Nephron (organoid): ENCODE data around the gene DNAJB4.
A peak's percentile ranks its signal among the peaks of the same experiment; 100 is the strongest.

Experiments used
- H3K27ac Mint-ChIP-seq, 3 experiments: 2 replicates each; pipeline ENCODE4 v1.8.0; 2020; ENCODE audit warnings: mixed read lengths in 3 of 3, mild to moderate bottlenecking in 2 of 3, moderate library complexity in 1 of 3
- H3K27me3 Mint-ChIP-seq: 2 replicates; pipeline ENCODE4 v1.8.0; 2021; ENCODE audit warnings: low read depth, mild to moderate bottlenecking, moderate library complexity, mixed read lengths
- H3K36me3 Mint-ChIP-seq: 2 replicates; pipeline ENCODE4 v1.8.0; 2020; ENCODE audit warnings: low read depth, mixed read lengths
- H3K4me1 Mint-ChIP-seq: 2 replicates; pipeline ENCODE4 v1.8.0; 2020; ENCODE audit warnings: mixed read lengths
- H3K4me3 Mint-ChIP-seq, 3 experiments: 2 replicates each; pipeline ENCODE4 v1.8.0; 2020; ENCODE audit warnings: mild to moderate bottlenecking in 3 of 3, mixed read lengths in 3 of 3, moderate library complexity in 2 of 3
- H3K9me3 Mint-ChIP-seq: 2 replicates; pipeline ENCODE4 v1.8.0; 2020; ENCODE audit warnings: mixed read lengths
- TF ChIP-seq, protein P1 (sequence below), 3 experiments: fragments of 200-600 bp; sonication (generic); IDR thresholded peaks; one replicate each; pipeline ENCODE4 v1.5.0; 2021; ENCODE audit warnings: antibody characterized with exemption in 3 of 3; ENCODE audit not compliant: unreplicated experiment in 3 of 3

Gene DNAJB4

DNA sequence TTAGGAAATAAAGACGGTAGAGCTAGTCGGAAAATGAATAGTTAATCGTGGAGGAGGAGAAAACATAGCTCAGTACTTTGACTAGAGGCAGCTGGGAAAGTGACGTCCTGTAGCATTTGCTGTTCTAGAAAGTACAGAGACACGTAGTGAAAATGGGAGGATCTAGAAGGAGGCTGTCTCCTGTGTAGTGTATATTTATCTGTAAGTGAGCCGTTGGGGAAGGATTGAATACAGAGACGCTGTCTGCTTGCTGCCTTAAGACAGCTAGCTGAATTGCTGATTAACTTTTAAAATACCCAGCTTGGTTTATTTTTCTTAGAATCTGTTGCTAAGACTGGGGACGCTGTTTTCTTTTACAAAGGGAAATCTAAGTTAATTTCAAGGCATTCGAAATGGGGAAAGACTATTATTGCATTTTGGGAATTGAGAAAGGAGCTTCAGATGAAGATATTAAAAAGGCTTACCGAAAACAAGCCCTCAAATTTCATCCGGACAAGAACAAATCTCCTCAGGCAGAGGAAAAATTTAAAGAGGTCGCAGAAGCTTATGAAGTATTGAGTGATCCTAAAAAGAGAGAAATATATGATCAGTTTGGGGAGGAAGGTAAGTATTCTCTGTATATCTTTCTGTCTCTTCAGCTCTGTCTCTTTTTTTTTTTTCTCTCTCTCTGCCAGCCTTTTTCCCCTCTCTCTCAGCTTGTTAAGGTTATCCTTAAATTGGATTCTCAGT lies at the start of gene DNAJB4:
Gene DNAJB4, plus strand, starts transcription at position 221 of the 729 bp plus-strand sequence. Its CDS starts 172 bp downstream, at position 393.
- H3K27ac Mint-ChIP-seq: peak within 1 kb of the TSS; percentile 91 to 98 (median 98)
- H3K4me3 Mint-ChIP-seq: peak within 1 kb of the TSS; percentile 86 to 94 (median 88)
- H3K9me3 Mint-ChIP-seq: no peaks in the 10 kb centered on the region
- TF ChIP-seq, protein P1, sequence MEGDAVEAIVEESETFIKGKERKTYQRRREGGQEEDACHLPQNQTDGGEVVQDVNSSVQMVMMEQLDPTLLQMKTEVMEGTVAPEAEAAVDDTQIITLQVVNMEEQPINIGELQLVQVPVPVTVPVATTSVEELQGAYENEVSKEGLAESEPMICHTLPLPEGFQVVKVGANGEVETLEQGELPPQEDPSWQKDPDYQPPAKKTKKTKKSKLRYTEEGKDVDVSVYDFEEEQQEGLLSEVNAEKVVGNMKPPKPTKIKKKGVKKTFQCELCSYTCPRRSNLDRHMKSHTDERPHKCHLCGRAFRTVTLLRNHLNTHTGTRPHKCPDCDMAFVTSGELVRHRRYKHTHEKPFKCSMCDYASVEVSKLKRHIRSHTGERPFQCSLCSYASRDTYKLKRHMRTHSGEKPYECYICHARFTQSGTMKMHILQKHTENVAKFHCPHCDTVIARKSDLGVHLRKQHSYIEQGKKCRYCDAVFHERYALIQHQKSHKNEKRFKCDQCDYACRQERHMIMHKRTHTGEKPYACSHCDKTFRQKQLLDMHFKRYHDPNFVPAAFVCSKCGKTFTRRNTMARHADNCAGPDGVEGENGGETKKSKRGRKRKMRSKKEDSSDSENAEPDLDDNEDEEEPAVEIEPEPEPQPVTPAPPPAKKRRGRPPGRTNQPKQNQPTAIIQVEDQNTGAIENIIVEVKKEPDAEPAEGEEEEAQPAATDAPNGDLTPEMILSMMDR (IDR thresholded peaks at IDR 0.05; ENCODE audit: unreplicated experiment in 3 of 3): no peak
- H3K36me3 Mint-ChIP-seq: no peaks in the 10 kb centered on the region
- H3K27me3 Mint-ChIP-seq: no peaks in the 10 kb centered on the region
- H3K4me1 Mint-ChIP-seq: peaks cover 42% of the 10 kb centered on the region

DNA sequence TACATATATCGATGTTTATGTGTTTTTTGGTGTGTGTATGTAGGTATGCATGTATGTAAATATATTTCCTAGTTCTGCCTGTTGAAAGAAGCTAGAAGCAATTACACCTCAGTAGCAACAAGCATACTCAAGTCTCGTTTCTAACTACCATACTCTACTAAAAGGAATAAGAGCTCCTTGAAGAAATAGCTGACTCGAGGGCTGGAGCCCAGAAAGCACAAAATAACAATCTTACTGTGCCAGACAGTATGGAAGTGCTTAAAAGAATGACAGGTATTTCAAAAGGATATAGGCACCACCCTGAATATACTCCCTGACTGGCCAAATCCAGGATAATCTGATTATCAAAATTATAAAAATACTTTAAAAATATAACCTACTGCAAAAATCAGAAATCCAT lies 49.0 kb upstream of the DNAJB4 start:
- no peaks in the 10 kb centered on the region for H3K27me3 Mint-ChIP-seq
- TF ChIP-seq, protein P1 (IDR thresholded peaks at IDR 0.05; ENCODE audit: unreplicated experiment in 3 of 3): no peak
- H3K9me3 Mint-ChIP-seq: no peaks in the 10 kb centered on the region
- peaks cover 79% of the 10 kb centered on the region for H3K36me3 Mint-ChIP-seq
- no peaks in the 10 kb centered on the region for H3K4me1 Mint-ChIP-seq
- H3K4me3 Mint-ChIP-seq: no peak overlapping the region
- no peak overlapping the region for H3K27ac Mint-ChIP-seq

DNA sequence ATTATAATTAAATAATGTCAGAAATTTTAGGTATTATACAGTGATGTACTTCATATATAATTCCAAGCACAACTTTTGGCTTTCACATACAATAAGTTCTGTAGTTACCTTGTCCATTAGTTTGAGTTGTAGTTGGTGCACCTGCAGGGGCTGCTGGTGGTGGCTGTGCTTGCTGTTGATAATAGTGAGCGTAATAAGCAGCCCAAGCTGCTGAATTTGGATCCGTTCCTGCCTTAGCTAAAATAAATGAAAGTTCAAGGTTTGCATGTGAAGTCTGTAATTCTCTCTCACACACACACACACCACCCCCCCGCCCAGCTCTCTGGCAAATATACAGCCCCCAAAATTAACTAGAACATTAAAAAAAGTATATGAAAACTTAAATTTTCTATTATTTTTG lies 48.3 kb upstream of the DNAJB4 start:
- no peaks in the 10 kb centered on the region for H3K4me1 Mint-ChIP-seq
- no peak overlapping the region for H3K27ac Mint-ChIP-seq
- H3K9me3 Mint-ChIP-seq: no peaks in the 10 kb centered on the region
- H3K4me3 Mint-ChIP-seq: no peak overlapping the region
- TF ChIP-seq, protein P1 (IDR thresholded peaks at IDR 0.05; ENCODE audit: unreplicated experiment in 3 of 3): no peak
- peaks cover 82% of the 10 kb centered on the region for H3K36me3 Mint-ChIP-seq
- no peaks in the 10 kb centered on the region for H3K27me3 Mint-ChIP-seq

DNA sequence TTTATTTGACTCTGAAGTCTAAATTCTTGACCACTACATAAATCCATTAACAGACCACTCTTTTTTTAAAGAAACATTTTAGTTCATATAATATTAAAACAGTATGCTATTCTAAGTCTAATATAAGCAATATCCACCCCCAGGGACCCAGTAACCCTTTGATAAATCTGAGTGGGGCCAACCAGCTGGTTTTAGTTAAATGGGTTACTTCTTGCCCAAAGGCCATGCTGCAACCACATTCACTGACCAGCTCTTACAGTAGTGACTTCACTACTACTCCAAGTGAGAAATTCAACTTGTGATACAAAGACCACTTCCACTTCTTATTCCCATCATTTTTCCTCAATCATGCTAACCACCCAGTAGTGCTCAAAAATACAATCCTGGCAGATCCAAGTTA lies 46.3 kb upstream of the DNAJB4 start:
- TF ChIP-seq, protein P1 (IDR thresholded peaks at IDR 0.05; ENCODE audit: unreplicated experiment in 3 of 3): no peak
- Mint-ChIP-seq H3K27me3 (no peaks in the 10 kb centered on the region), H3K27ac (no peak overlapping the region), H3K4me3 (no peak overlapping the region), H3K9me3 (no peaks in the 10 kb centered on the region), H3K4me1 (no peaks in the 10 kb centered on the region), H3K36me3 (peaks cover 83% of the 10 kb centered on the region)

DNA sequence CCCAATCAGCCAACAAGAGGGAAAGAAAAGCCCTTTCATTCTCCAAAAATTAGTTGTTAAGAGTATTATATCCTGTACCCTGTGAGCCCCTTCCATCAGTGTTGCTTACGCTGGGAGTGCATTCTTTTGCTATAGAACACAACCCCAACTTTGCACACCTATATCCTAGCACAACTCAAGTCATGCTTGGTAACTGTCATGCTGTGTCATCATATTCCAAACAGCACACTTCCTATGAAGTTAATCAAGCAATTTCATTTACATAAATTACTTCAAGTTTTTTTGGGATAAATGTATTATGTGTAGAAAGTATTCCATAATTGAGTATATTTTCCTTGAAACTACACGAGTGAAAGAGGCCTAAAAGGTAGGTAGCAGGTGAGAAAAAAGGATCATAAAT lies 45.9 kb upstream of the DNAJB4 start:
- Mint-ChIP-seq H3K36me3 (peaks cover 83% of the 10 kb centered on the region), H3K4me1 (no peaks in the 10 kb centered on the region), H3K9me3 (no peaks in the 10 kb centered on the region), H3K4me3 (no peak overlapping the region), H3K27ac (no peak overlapping the region), H3K27me3 (no peaks in the 10 kb centered on the region)
- TF ChIP-seq, protein P1 (IDR thresholded peaks at IDR 0.05; ENCODE audit: unreplicated experiment in 3 of 3): no peak

DNA sequence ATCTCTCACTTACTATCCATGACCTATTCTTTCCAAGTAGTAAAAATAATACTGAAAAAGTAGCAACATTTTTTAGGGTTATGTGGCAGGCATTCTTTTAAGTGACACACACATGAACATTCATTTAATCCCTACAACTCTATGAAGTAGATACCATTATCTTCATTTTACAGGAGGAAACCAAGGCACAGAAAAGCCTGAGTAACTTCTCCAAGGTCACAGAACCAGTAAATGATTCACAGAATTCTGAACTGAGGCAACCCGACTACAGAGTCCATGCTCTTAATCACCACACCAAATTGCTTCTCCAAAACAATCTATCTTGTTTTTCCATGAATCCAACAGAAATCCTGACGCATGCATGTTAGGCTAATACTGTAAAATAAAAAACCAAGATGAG lies 43.3 kb upstream of the DNAJB4 start:
- H3K36me3 Mint-ChIP-seq: peaks cover 88% of the 10 kb centered on the region
- no peaks in the 10 kb centered on the region for H3K27me3 Mint-ChIP-seq
- TF ChIP-seq, protein P1 (IDR thresholded peaks at IDR 0.05; ENCODE audit: unreplicated experiment in 3 of 3): no peak
- peak overlapping the region in 1 of 3 experiments; percentile 42 for H3K27ac Mint-ChIP-seq
- no peaks in the 10 kb centered on the region for H3K4me1 Mint-ChIP-seq
- no peaks in the 10 kb centered on the region for H3K9me3 Mint-ChIP-seq
- H3K4me3 Mint-ChIP-seq: no peak overlapping the region
